ENCODE results near the gene PDCL3. TPM values are rescaled to one million over a fixed set of nuclear protein-coding genes. Genes with fewer than 3 reads are reported as not detected.

PDCL3 gene
- polyA plus RNA-seq, 1 donor from 2014 or later = 48.9 TPM

Other genes starting within 250 kb of the PDCL3 start
- not detected for gene LONRF2, start 240.5 kb upstream of the PDCL3 start, polyA plus RNA-seq
- gene CHST10, start 145.3 kb upstream of the PDCL3 start, polyA plus RNA-seq = 11.1 TPM
- not detected for gene NMS, start 92.5 kb upstream of the PDCL3 start, polyA plus RNA-seq

Data from IgD-negative memory B cell (primary cell).